ENCODE measurements around the gene CEP162.

DNA sequence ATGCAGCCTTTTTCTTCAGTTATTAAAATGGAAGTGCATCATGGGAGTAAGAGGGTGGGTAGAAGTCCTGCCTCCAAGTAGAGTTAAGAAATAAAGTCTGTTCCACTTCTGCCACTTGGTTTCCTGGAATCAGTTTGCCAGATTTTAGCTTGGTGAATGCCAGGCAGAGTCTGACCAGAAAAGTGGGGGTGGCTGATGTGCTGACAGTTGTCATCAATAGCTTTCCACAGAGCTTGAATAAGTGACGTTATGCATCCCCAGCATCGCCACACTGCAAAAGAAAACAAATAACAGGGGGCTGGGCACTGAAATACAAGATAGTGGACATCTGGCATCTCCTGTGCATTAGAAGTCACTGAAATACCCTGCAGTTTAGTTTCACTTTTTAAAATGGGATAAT, 30.8 kb upstream of the CEP162 start:
- TF ChIP-seq, protein P1, sequence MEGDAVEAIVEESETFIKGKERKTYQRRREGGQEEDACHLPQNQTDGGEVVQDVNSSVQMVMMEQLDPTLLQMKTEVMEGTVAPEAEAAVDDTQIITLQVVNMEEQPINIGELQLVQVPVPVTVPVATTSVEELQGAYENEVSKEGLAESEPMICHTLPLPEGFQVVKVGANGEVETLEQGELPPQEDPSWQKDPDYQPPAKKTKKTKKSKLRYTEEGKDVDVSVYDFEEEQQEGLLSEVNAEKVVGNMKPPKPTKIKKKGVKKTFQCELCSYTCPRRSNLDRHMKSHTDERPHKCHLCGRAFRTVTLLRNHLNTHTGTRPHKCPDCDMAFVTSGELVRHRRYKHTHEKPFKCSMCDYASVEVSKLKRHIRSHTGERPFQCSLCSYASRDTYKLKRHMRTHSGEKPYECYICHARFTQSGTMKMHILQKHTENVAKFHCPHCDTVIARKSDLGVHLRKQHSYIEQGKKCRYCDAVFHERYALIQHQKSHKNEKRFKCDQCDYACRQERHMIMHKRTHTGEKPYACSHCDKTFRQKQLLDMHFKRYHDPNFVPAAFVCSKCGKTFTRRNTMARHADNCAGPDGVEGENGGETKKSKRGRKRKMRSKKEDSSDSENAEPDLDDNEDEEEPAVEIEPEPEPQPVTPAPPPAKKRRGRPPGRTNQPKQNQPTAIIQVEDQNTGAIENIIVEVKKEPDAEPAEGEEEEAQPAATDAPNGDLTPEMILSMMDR (IDR thresholded peaks at IDR 0.05): no peak
- no peak for TF ChIP-seq POLR2A (IDR thresholded peaks at IDR 0.05)

All from right lobe of liver (tissue), 4 donors.